Endodermal cell (in vitro differentiated cells): ENCODE results near the gene PDCD4. TPM values are rescaled to one million over a fixed set of nuclear protein-coding genes. Genes with fewer than 3 reads are reported as not detected.

Experiments used
- DNase-seq: peaks from one replicate; pipeline ENCODE4 v3.0.0-alpha.2; 2017
- H3K27ac ChIP-seq: 2 replicates; pipeline ENCODE4 v1.5.1; 2013; ENCODE audit warnings: mild to moderate bottlenecking, low read depth, low read length, moderate library complexity
- H3K27me3 ChIP-seq: 2 replicates; pipeline ENCODE4 v1.6.1; 2013; ENCODE audit warnings: mild to moderate bottlenecking, low read length, moderate library complexity; ENCODE audit not compliant: insufficient read depth, control insufficient read depth, poor library complexity, severe bottlenecking
- H3K36me3 ChIP-seq: 2 replicates; pipeline ENCODE4 v1.7.0; 2013; ENCODE audit warnings: mild to moderate bottlenecking, low read length, moderate library complexity; ENCODE audit not compliant: control insufficient read depth, insufficient read depth
- H3K4me1 ChIP-seq: one replicate; pipeline ENCODE4 v1.7.0; 2013; ENCODE audit warnings: low read length; ENCODE audit not compliant: control insufficient read depth, insufficient read depth
- H3K4me3 ChIP-seq: 2 replicates; pipeline ENCODE4 v1.5.1; 2013; ENCODE audit warnings: mild to moderate bottlenecking, low read length, moderate library complexity
- H3K9ac ChIP-seq: 2 replicates; pipeline ENCODE4 v1.6.1; 2013; ENCODE audit warnings: mild to moderate bottlenecking, low read length, moderate library complexity; ENCODE audit not compliant: poor library complexity, severe bottlenecking; ENCODE audit errors: extremely low read depth
- H3K9me3 ChIP-seq: 2 replicates; pipeline ENCODE4 v1.6.1; 2013; ENCODE audit warnings: mild to moderate bottlenecking, low read length, moderate library complexity; ENCODE audit not compliant: control insufficient read depth
- H3K27ac Mint-ChIP-seq: 2 replicates; pipeline ENCODE4 v1.8.0; 2020; ENCODE audit warnings: mixed read lengths
- H3K27me3 Mint-ChIP-seq: 2 replicates; pipeline ENCODE4 v1.8.0; 2021; ENCODE audit warnings: mild to moderate bottlenecking, mixed read lengths; ENCODE audit not compliant: insufficient read depth
- H3K36me3 Mint-ChIP-seq: 2 replicates; pipeline ENCODE4 v1.8.0; 2020; ENCODE audit warnings: low read depth, mixed read lengths
- H3K4me1 Mint-ChIP-seq: 2 replicates; pipeline ENCODE4 v1.8.0; 2020; ENCODE audit warnings: mixed read lengths
- H3K4me3 Mint-ChIP-seq: 2 replicates; pipeline ENCODE4 v1.8.0; 2020; ENCODE audit warnings: mild to moderate bottlenecking, moderate library complexity, mixed read lengths
- H3K9me3 Mint-ChIP-seq: 2 replicates; pipeline ENCODE4 v1.8.0; 2020; ENCODE audit warnings: mild to moderate bottlenecking, mixed read lengths
- CTCF ChIP-seq: fragments of 200-600 bp; sonication (generic); conservative IDR thresholded peaks from 2 replicates; pipeline ENCODE4 v1.5.0; 2021; ENCODE audit warnings: antibody characterized with exemption, mild to moderate bottlenecking
- WGBS, 2 experiments: methylation state at CpG; one replicate each; pipeline versions ENCODE4 v1.1.5 to v1.1.7; 2013; ENCODE audit warnings: missing lambda C conversion rate in 2 of 2, mixed read lengths in 1 of 2; ENCODE audit not compliant: insufficient coverage in 1 of 2, insufficient read length in 1 of 2; 5-methylcytosine and 5-hydroxymethylcytosine counted together
- total RNA-seq, 2 donors: library from RNA; stranded (reverse); fragmentation: NEBNext Ultra II Directional in 1 of 2; extraction: Animal tissue kit (Norgen Biotek cat#: 25700) in 1 of 2; gene quantifications; 2 replicates in 1 of 2; 3 replicates in 1 of 2; pipeline ENCODE4 v1.2.1, GENCODE V29; 2021

PDCD4 gene
- total RNA-seq, 2 donors from 2014 or later: 46.5 to 48.5 TPM

- Mint-ChIP-seq H3K4me1 (peaks cover 4% of the 10 kb centered on the region), H3K36me3 (no peaks in the 10 kb centered on the region), H3K9me3 (peaks cover 15% of the 10 kb centered on the region), H3K27me3 (peaks cover 27% of the 10 kb centered on the region), H3K27ac (no peak overlapping the region), H3K4me3 (no peak overlapping the region)
- peak; percentile 53 for DNase-seq
- no peak overlapping the region for H3K4me3 ChIP-seq
- H3K36me3 ChIP-seq: no peaks in the 10 kb centered on the region
- peaks cover 24% of the 10 kb centered on the region for H3K27me3 ChIP-seq
- H3K27ac ChIP-seq: no peak overlapping the region
- 73 to 77% methylated on average over 7 of the region's 7 CpGs for WGBS, 2 experiments
- peaks cover 14% of the 10 kb centered on the region for H3K9me3 ChIP-seq
- H3K9ac ChIP-seq: no peak overlapping the region
- H3K4me1 ChIP-seq: peaks cover 3% of the 10 kb centered on the region
- no peak for TF ChIP-seq CTCF
Measured at GRCh38 chr10:110852255-110852896, 19.4 kb upstream of the PDCD4 start.

- Histone ChIP-seq H3K27ac (no peak overlapping the region), H3K36me3 (no peaks in the 10 kb centered on the region), H3K4me3 (no peak overlapping the region), H3K27me3 (peaks cover 24% of the 10 kb centered on the region), H3K9ac (no peak overlapping the region), H3K9me3 (peaks cover 14% of the 10 kb centered on the region), H3K4me1 (peaks cover 5% of the 10 kb centered on the region)
- TF ChIP-seq CTCF: no peak
- no peaks in the 10 kb centered on the region for H3K36me3 Mint-ChIP-seq
- H3K9me3 Mint-ChIP-seq: peaks cover 15% of the 10 kb centered on the region
- 88 to 95% methylated on average over 4 of the region's 4 CpGs for WGBS, 2 experiments
- H3K4me1 Mint-ChIP-seq: peaks cover 10% of the 10 kb centered on the region
- no peak overlapping the region for H3K4me3 Mint-ChIP-seq
- peak; percentile 17 for DNase-seq
- no peak overlapping the region for H3K27ac Mint-ChIP-seq
- peaks cover 27% of the 10 kb centered on the region for H3K27me3 Mint-ChIP-seq
Measured at GRCh38 chr10:110852947-110853346, 18.8 kb upstream of the PDCD4 start.

- peaks cover 24% of the 10 kb centered on the region for H3K27me3 ChIP-seq
- no peak overlapping the region for H3K9ac ChIP-seq
- peaks cover 14% of the 10 kb centered on the region for H3K9me3 ChIP-seq
- H3K27ac ChIP-seq: no peak overlapping the region
- Mint-ChIP-seq H3K9me3 (peaks cover 15% of the 10 kb centered on the region), H3K36me3 (no peaks in the 10 kb centered on the region), H3K27me3 (peaks cover 27% of the 10 kb centered on the region), H3K4me1 (peaks cover 17% of the 10 kb centered on the region), H3K27ac (no peak overlapping the region), H3K4me3 (no peak overlapping the region)
- H3K36me3 ChIP-seq: no peaks in the 10 kb centered on the region
- H3K4me1 ChIP-seq: peaks cover 11% of the 10 kb centered on the region
- no peak for DNase-seq
- no peak overlapping the region for H3K4me3 ChIP-seq
- no peak for TF ChIP-seq CTCF
Measured at GRCh38 chr10:110853921-110854605, 17.7 kb upstream of the PDCD4 start.
